ENCODE data around the gene TRAPPC4. TPM values are rescaled to one million over a fixed set of nuclear protein-coding genes. Genes with fewer than 3 reads are reported as not detected.

Gene TRAPPC4
- total RNA-seq, 1 experiment from 2014 or later = 78.9 TPM

DNA sequence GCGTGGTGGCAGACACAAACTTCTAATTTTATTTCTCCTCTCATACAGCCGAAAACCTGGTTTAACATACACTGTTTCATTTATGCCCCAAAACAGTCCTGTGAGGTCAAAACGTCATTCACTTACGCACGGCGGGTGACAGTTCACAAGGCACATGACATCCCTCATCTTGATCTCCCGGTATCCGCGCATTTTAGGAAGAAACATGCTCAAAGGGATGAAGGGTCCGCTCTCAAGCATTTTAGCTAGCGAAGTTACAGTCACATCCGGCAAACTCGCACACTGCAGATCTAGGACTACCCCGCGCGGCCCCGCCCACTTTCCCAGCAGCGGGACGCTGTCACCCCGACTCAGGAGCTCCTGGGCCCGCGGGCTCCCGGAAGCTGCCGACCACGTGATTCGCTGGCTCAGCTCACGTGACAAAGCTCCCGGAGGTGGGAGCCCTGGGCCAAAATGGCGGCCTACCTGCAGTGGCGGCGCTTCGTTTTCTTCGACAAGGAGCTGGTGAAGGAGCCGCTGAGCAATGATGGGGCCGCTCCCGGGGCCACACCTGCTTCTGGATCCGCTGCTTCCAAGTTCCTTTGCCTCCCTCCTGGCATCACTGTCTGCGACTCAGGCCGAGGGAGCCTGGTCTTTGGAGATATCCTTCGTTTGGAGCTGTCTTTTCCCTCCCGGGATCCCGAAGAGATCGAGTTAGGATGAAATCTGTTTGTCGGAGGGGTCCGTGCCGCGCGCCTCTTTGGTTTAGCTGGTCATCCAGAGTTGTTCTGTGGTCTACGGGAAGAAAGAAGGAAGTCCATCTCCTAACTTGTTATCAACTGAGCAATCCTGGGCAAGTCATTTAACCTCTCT, 49.0 kb downstream of the TRAPPC4 start, which contains the start of gene VPS11:
VPS11 (plus strand) TSS at position 448 of the 852 bp plus-strand sequence; CDS start at position 454, 6 bp downstream.
- peak within 1 kb of the TSS; percentile 88 for H3K27ac ChIP-seq (ENCODE audit: low read length)
- H3K36me3 ChIP-seq (ENCODE audit: control insufficient read depth, insufficient read depth, low read length) = peaks cover 7% of the 10 kb centered on the region; the same call in 1 of the 2 replicates
- POLR2A ChIA-PET = interaction anchor here (0.6 to 0.9 kb wide), 4 partner anchors 9 to 35 kb away, joined by 3 to 4 read pairs (median 3); partner anchors contain the start of gene HMBS
- H3K9me3 ChIP-seq (ENCODE audit: control insufficient read depth, insufficient read depth, low read depth, low read length) = no peaks in the 10 kb centered on the region
- CTCF ChIA-PET = interaction anchor here (1.6 kb wide), 1 partner anchor 271 kb away, joined by 5 read pairs; no protein-coding TSS in a partner anchor
- intact Hi-C loops (cut with micrococcal nuclease; ENCODE audit: unreplicated experiment) = no loop called here
- BruUV-seq (replicated peaks) = TSS peak; percentile 84
- in situ Hi-C loops (cut with HindIII; ENCODE audit: low pct_unique_long_range_greater_than_20kb, low sequenced_read_pairs) = no loop called here
- H3K27me3 ChIP-seq (ENCODE audit: control insufficient read depth, insufficient read depth, low read length) = no peaks in the 10 kb centered on the region
- peak within 1 kb of the TSS; percentile 73 to 97 for H3K4me3 ChIP-seq (ENCODE audit: low read depth in 2 of 2, low read length in 2 of 2)
- DNase-seq (ENCODE audit: low read depth, low spot score) (peak; percentile 82), ATAC-seq (peak; percentile 99)
- TF ChIP-seq REST (IDR thresholded peaks at IDR 0.05; ENCODE audit: insufficient read depth in 1 of 2, low read depth in 2 of 2, low read length in 1 of 2) (no peak), SIN3A (IDR thresholded peaks at IDR 0.05; ENCODE audit: borderline replicate concordance, insufficient read depth, low read depth, low read length) (peak; percentile 98), TCF7L2 (IDR thresholded peaks at IDR 0.05; ENCODE audit: low read depth, low read length) (no peak; the same call in 1 of the 2 replicates), POLR2AphosphoS5 (IDR thresholded peaks at IDR 0.05; ENCODE audit: low read depth, low read length) (peak; percentile 90), CTCF (IDR thresholded peaks at IDR 0.05) (no peak)
- peaks cover 8% of the 10 kb centered on the region; the same call in 1 of the 2 replicates for H3K4me1 ChIP-seq (ENCODE audit: control insufficient read depth, insufficient read depth, low read length)

Small RNAs within 50 kb of the gene (microRNA-seq; reads per million reads assigned to microRNA genes)
- gene MIR3656 (ENCODE audit: unreplicated experiment) = not detected

Other genes with a start within 250 kb of the TRAPPC4 start
- 155 TPM for gene DDX6, start 227.6 kb upstream of the TRAPPC4 start, total RNA-seq (2021; ENCODE audit: unreplicated experiment)
- gene CXCR5, start 134.9 kb upstream of the TRAPPC4 start, total RNA-seq (2021; ENCODE audit: unreplicated experiment) = not detected
- gene BCL9L, start 92.8 kb upstream of the TRAPPC4 start, total RNA-seq (2021; ENCODE audit: unreplicated experiment) = 234 TPM
- gene UPK2, start 62.5 kb upstream of the TRAPPC4 start, total RNA-seq (2021; ENCODE audit: unreplicated experiment) = 0.92 TPM
- gene FOXR1, start 47.0 kb upstream of the TRAPPC4 start, total RNA-seq (2021; ENCODE audit: unreplicated experiment) = not detected
- 45.4 TPM for gene CENATAC, start 20.6 kb upstream of the TRAPPC4 start, total RNA-seq (2021; ENCODE audit: unreplicated experiment)
- 1,083 TPM for gene RPS25, start 423 bp upstream of the TRAPPC4 start, total RNA-seq (2021; ENCODE audit: unreplicated experiment)
- gene SLC37A4, start 12.1 kb downstream of the TRAPPC4 start, total RNA-seq (2021; ENCODE audit: unreplicated experiment) = 33.2 TPM
- gene HYOU1, start 38.4 kb downstream of the TRAPPC4 start, total RNA-seq (2021; ENCODE audit: unreplicated experiment) = 268 TPM
- 28.2 TPM for gene VPS11, start 49.1 kb downstream of the TRAPPC4 start, total RNA-seq (2021; ENCODE audit: unreplicated experiment)
- 61.6 TPM for gene HMBS, start 66.1 kb downstream of the TRAPPC4 start, total RNA-seq (2021; ENCODE audit: unreplicated experiment)
- 72.1 TPM for gene DPAGT1, start 83.1 kb downstream of the TRAPPC4 start, total RNA-seq (2021; ENCODE audit: unreplicated experiment)
- 10.1 TPM for gene C2CD2L, start 88.6 kb downstream of the TRAPPC4 start, total RNA-seq (2021; ENCODE audit: unreplicated experiment)
- 52.7 TPM for gene HINFP, start 102.8 kb downstream of the TRAPPC4 start, total RNA-seq (2021; ENCODE audit: unreplicated experiment)
- gene ABCG4, start 130.3 kb downstream of the TRAPPC4 start, total RNA-seq (2021; ENCODE audit: unreplicated experiment) = 0.39 TPM
- 25.2 TPM for gene NLRX1, start 150.0 kb downstream of the TRAPPC4 start, total RNA-seq (2021; ENCODE audit: unreplicated experiment)
- gene NHERF4, start 166.7 kb downstream of the TRAPPC4 start, total RNA-seq (2021; ENCODE audit: unreplicated experiment) = 0.23 TPM
- 69.9 TPM for gene CBL, start 187.6 kb downstream of the TRAPPC4 start, total RNA-seq (2021; ENCODE audit: unreplicated experiment)

All from Panc1 (cell line).